ENCODE measurements around the gene RPRD1B.

GRCh38 chr20:38119446-38119845, 85.9 kb downstream of the RPRD1B start:
- TF ChIP-seq CTCF (IDR thresholded peaks at IDR 0.05; ENCODE audit: low read depth, low read length) = no peak
- TF ChIP-seq EZH2phosphoT487 (IDR thresholded peaks at IDR 0.05; ENCODE audit: low read depth) = no peak

Measured in OCI-LY3 (cell line).